ENCODE data around the gene SLC35A3.
A peak's percentile ranks its signal among the peaks of the same experiment; 100 is the strongest.
"Not testable (repeated sequence)": the region's sequence is repeated elsewhere in the genome, so short reads cannot be mapped to it uniquely, and the experiment has no call there.

Gene SLC35A3

DNA sequence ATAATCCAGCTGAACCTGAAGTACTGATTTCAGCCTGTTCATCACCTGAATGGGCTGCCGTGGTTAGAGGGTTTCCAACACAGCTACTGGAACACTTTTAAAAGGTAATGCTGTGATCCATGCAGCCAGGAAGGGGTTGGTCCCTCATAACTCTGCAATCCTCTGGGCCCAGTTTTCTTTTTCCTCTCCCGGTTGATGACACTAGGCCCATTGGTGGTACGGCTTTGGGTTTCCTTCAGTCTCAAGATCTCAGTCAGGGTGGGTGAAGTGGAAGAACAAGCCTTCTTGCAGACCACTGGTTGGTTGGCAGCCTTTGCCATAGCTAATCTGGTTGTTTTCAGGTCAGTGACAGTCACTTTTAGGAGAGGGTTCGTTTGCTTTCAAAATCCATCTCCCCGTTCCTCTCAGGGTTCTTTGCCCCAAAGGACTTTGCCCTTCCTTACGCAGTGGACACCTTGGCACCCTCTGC is 502 bp upstream of the SLC35A3 start:
- H2AFZ ChIP-seq (ENCODE audit: low read length): peak overlapping the region; percentile 100
- H3K4me1 ChIP-seq (ENCODE audit: insufficient read depth, low read length, poor library complexity, severe bottlenecking): peaks cover 40% of the 10 kb centered on the region
- peak overlapping the region; percentile 84 for H3K4me3 ChIP-seq (ENCODE audit: low read length, poor library complexity, severe bottlenecking)
- peaks cover 13% of the 10 kb centered on the region for H4K20me1 ChIP-seq (ENCODE audit: insufficient read depth, low read length, poor library complexity, severe bottlenecking)
- no peaks in the 10 kb centered on the region for H3F3A ChIP-seq (ENCODE audit: low read depth)
- H3K79me2 ChIP-seq (ENCODE audit: insufficient read depth, low read length): peaks cover 39% of the 10 kb centered on the region
- no peaks in the 10 kb centered on the region for H3K36me3 ChIP-seq (ENCODE audit: insufficient read depth, low read length)
- H3K9me2 ChIP-seq (replicated peaks; ENCODE audit: low read depth, low read length): no peaks in the 10 kb centered on the region
- no peaks in the 10 kb centered on the region for H3K9me3 ChIP-seq (ENCODE audit: insufficient read depth, low read depth, low read length)
- peak overlapping the region; percentile 87 for H3K4me2 ChIP-seq (ENCODE audit: low read depth, low read length, poor library complexity, severe bottlenecking)
- H3K27me3 ChIP-seq (ENCODE audit: insufficient read depth, low read length, poor library complexity, severe bottlenecking): no peaks in the 10 kb centered on the region
- no peak for TF ChIP-seq EZH2phosphoT487 (IDR thresholded peaks at IDR 0.05; ENCODE audit: borderline replicate concordance)
- no peak for TF ChIP-seq CTCF (conservative IDR thresholded peaks at IDR 0.05; ENCODE audit: low read length)
- H3K9ac ChIP-seq (ENCODE audit: low read depth, low read length, poor library complexity, severe bottlenecking): peak overlapping the region; percentile 78

DNA sequence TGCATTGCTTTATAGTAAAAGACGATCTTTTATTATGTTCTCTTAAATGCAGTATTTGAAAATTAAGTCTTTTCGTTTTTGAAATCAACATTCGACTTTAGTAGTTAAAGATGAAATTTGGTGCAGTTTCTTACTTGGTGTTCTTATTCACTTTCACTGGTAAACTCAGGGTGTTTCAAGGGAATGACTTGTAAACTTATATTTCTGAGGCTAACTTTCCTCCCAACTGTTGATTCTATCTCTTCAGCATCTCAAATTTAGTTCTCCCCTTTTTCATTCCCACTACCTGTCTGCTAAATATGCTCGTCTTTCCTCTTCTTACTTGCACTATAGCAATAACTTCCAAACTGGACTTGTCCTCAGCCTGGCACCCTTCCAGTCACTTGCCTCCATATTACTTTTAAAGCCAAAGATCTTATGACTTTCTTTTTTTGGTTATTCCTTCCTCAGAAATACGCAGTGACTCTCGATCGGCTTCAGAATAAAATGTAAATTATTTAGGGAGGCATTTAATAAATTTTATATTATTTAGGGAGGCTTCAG is 988 bp downstream of the SLC35A3 start:
- peaks cover 48% of the 10 kb centered on the region for H3K4me1 ChIP-seq (ENCODE audit: insufficient read depth, low read length, poor library complexity, severe bottlenecking)
- peak overlapping the region; percentile 78 for H3K9ac ChIP-seq (ENCODE audit: low read depth, low read length, poor library complexity, severe bottlenecking)
- H3K9me3 ChIP-seq (ENCODE audit: insufficient read depth, low read depth, low read length): no peaks in the 10 kb centered on the region
- no peaks in the 10 kb centered on the region for H3F3A ChIP-seq (ENCODE audit: low read depth)
- H3K9me2 ChIP-seq (replicated peaks; ENCODE audit: low read depth, low read length): no peaks in the 10 kb centered on the region
- peak overlapping the region; percentile 84 for H3K4me3 ChIP-seq (ENCODE audit: low read length, poor library complexity, severe bottlenecking)
- TF ChIP-seq EZH2phosphoT487 (IDR thresholded peaks at IDR 0.05; ENCODE audit: borderline replicate concordance) (no peak), CTCF (conservative IDR thresholded peaks at IDR 0.05; ENCODE audit: low read length) (no peak)
- peaks cover 19% of the 10 kb centered on the region for H4K20me1 ChIP-seq (ENCODE audit: insufficient read depth, low read length, poor library complexity, severe bottlenecking)
- H3K27me3 ChIP-seq (ENCODE audit: insufficient read depth, low read length, poor library complexity, severe bottlenecking): no peaks in the 10 kb centered on the region
- peak overlapping the region; percentile 87 for H3K4me2 ChIP-seq (ENCODE audit: low read depth, low read length, poor library complexity, severe bottlenecking)
- no peaks in the 10 kb centered on the region for H3K36me3 ChIP-seq (ENCODE audit: insufficient read depth, low read length)
- H2AFZ ChIP-seq (ENCODE audit: low read length): peak overlapping the region; percentile 100; the same call in 1 of the 2 replicates
- peaks cover 45% of the 10 kb centered on the region for H3K79me2 ChIP-seq (ENCODE audit: insufficient read depth, low read length)

DNA sequence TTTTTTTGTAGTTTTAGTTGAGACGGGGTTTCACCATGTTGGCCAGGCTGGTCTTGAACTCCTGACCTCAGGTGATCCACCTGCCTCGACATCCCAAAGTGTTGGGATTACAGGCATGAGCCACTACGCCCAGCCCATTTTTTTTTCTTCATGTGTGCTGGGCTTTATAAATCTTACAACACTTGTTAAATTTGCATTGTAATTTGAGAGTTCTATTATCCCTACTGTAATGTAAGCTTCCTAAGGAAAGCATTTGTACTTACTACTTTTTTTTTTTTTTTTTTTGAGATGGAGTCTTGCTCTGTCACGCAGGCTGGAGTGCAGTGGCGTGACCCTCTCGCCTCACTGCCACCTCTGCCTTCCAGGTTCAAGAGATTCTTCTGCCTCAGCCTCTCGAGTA is 2.3 kb downstream of the SLC35A3 start:
- H2AFZ ChIP-seq (ENCODE audit: low read length); H3K27me3 ChIP-seq (ENCODE audit: insufficient read depth, low read length, poor library complexity, severe bottlenecking); H3K36me3 ChIP-seq (ENCODE audit: insufficient read depth, low read length); H3F3A ChIP-seq (ENCODE audit: low read depth); H3K9me2 ChIP-seq (replicated peaks; ENCODE audit: low read depth, low read length); H3K9me3 ChIP-seq (ENCODE audit: insufficient read depth, low read depth, low read length): not testable (repeated sequence)
- H3K9ac ChIP-seq (ENCODE audit: low read depth, low read length, poor library complexity, severe bottlenecking): peak overlapping the region; percentile 35
- H3K4me1 ChIP-seq (ENCODE audit: insufficient read depth, low read length, poor library complexity, severe bottlenecking): peaks cover 49% of the 10 kb centered on the region
- H4K20me1 ChIP-seq (ENCODE audit: insufficient read depth, low read length, poor library complexity, severe bottlenecking): peaks cover 19% of the 10 kb centered on the region
- H3K79me2 ChIP-seq (ENCODE audit: insufficient read depth, low read length): peaks cover 50% of the 10 kb centered on the region
- H3K4me3 ChIP-seq (ENCODE audit: low read length, poor library complexity, severe bottlenecking): peak overlapping the region; percentile 43
- H3K4me2 ChIP-seq (ENCODE audit: low read depth, low read length, poor library complexity, severe bottlenecking): peak overlapping the region; percentile 87

DNA sequence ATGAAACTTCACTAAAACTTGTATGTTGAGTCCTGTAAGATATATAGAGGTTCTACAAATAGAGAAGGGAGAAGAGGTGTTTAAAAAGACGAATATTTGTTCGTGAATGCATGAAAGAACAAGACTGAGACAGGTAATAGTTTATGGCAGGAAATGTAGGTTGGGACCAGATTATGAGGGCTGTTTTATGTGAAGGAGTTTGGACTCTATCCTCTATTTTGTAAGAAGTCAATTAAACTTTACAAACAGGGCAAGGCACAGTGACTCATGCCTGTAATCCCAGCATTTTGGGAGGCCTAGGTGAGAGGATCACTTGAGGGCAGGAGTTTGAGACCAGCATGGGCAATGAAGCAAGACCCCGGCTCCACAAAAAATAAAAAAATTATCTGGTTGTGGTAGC is 5.7 kb downstream of the SLC35A3 start:
- H3K27me3 ChIP-seq (ENCODE audit: insufficient read depth, low read length, poor library complexity, severe bottlenecking): no peaks in the 10 kb centered on the region
- H3K9me3 ChIP-seq (ENCODE audit: insufficient read depth, low read depth, low read length): no peaks in the 10 kb centered on the region
- peaks cover 19% of the 10 kb centered on the region for H4K20me1 ChIP-seq (ENCODE audit: insufficient read depth, low read length, poor library complexity, severe bottlenecking)
- H3F3A ChIP-seq (ENCODE audit: low read depth): no peaks in the 10 kb centered on the region
- TF ChIP-seq EZH2phosphoT487 (IDR thresholded peaks at IDR 0.05; ENCODE audit: borderline replicate concordance): no peak
- TF ChIP-seq CTCF (conservative IDR thresholded peaks at IDR 0.05; ENCODE audit: low read length): no peak
- H3K36me3 ChIP-seq (ENCODE audit: insufficient read depth, low read length): peaks cover 4% of the 10 kb centered on the region; the same call in 1 of the 2 replicates
- H2AFZ ChIP-seq (ENCODE audit: low read length): no peak overlapping the region
- H3K79me2 ChIP-seq (ENCODE audit: insufficient read depth, low read length): peaks cover 52% of the 10 kb centered on the region
- H3K4me1 ChIP-seq (ENCODE audit: insufficient read depth, low read length, poor library complexity, severe bottlenecking): peaks cover 40% of the 10 kb centered on the region
- H3K9me2 ChIP-seq (replicated peaks; ENCODE audit: low read depth, low read length): no peaks in the 10 kb centered on the region
- H3K4me3 ChIP-seq (ENCODE audit: low read length, poor library complexity, severe bottlenecking): no peak overlapping the region
- H3K4me2 ChIP-seq (ENCODE audit: low read depth, low read length, poor library complexity, severe bottlenecking): peak overlapping the region; percentile 87
- H3K9ac ChIP-seq (ENCODE audit: low read depth, low read length, poor library complexity, severe bottlenecking): no peak overlapping the region

DNA sequence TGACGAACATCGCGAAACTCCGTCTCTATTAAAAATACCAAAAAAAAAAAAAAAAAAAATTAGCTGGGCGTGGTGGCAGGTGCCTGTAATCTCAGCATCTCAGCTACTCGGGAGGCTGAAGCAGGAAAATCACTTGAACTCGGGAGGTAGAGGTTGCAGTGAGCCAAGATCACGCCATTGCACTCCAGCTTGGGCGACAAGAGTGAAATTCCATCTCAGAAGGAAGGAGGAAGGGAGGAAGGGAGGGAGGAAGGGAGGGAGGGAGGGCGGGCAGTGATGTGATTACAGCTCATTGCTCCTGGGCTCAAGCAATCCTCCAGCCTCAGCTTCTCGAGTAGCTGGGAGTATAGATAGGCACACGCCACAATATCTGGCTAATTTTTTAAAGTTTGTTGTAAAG is 7.5 kb downstream of the SLC35A3 start:
- Histone ChIP-seq H4K20me1 (ENCODE audit: insufficient read depth, low read length, poor library complexity, severe bottlenecking) (peaks cover 19% of the 10 kb centered on the region), H3K4me1 (ENCODE audit: insufficient read depth, low read length, poor library complexity, severe bottlenecking) (peaks cover 30% of the 10 kb centered on the region), H3K79me2 (ENCODE audit: insufficient read depth, low read length) (peaks cover 41% of the 10 kb centered on the region)
- H3K36me3 ChIP-seq (ENCODE audit: insufficient read depth, low read length); H2AFZ ChIP-seq (ENCODE audit: low read length); H3K4me3 ChIP-seq (ENCODE audit: low read length, poor library complexity, severe bottlenecking); H3F3A ChIP-seq (ENCODE audit: low read depth); H3K9ac ChIP-seq (ENCODE audit: low read depth, low read length, poor library complexity, severe bottlenecking); H3K4me2 ChIP-seq (ENCODE audit: low read depth, low read length, poor library complexity, severe bottlenecking); H3K9me2 ChIP-seq (replicated peaks; ENCODE audit: low read depth, low read length); H3K27me3 ChIP-seq (ENCODE audit: insufficient read depth, low read length, poor library complexity, severe bottlenecking); H3K9me3 ChIP-seq (ENCODE audit: insufficient read depth, low read depth, low read length): not testable (repeated sequence)
